ENCODE results near the gene C8B. TPM values are rescaled to one million over a fixed set of nuclear protein-coding genes. Genes with fewer than 3 reads are reported as not detected.

C8B gene
- total RNA-seq, 1 experiment from 2014 or later: not detected

- no peak overlapping the region for H3K18ac ChIP-seq (ENCODE audit: insufficient read length, low read depth, low read length)
- H3K79me1 ChIP-seq (ENCODE audit: insufficient read depth, low read depth, low read length, poor library complexity, severe bottlenecking): no peaks in the 10 kb centered on the region
- WGBS (ENCODE audit: extremely low coverage, insufficient read length, low lambda C conversion rate): no CpG with 5 or more reads among the region's 4 CpGs
- H4K8ac ChIP-seq (replicated peaks; ENCODE audit: insufficient read length, low read depth, low read length): no peak overlapping the region
- no peak overlapping the region for H2BK15ac ChIP-seq (ENCODE audit: low read depth, low read length)
- no peak overlapping the region for H2BK5ac ChIP-seq (ENCODE audit: insufficient read length, low read length)
- H3K4ac ChIP-seq (ENCODE audit: low read depth, low read length): no peak overlapping the region
- no peak overlapping the region for H3K14ac ChIP-seq (ENCODE audit: insufficient read depth, low read length)
- H3K23ac ChIP-seq (ENCODE audit: insufficient read length, low read depth, low read length): no peak overlapping the region
- no peak overlapping the region for H4K5ac ChIP-seq (ENCODE audit: insufficient read length, low read depth, low read length)
- no peak overlapping the region for H3K9ac ChIP-seq (ENCODE audit: extremely low read depth, insufficient read length, low read length)
- no peaks in the 10 kb centered on the region for H3K9me3 ChIP-seq (ENCODE audit: control insufficient read depth, low read depth, low read length)
- no peak overlapping the region for H3T11ph ChIP-seq (ENCODE audit: low read length)
- H4K20me1 ChIP-seq (ENCODE audit: control insufficient read depth, insufficient read depth, insufficient read length): no peaks in the 10 kb centered on the region
- H2BK12ac ChIP-seq (ENCODE audit: insufficient read length, low read depth, low read length): no peak overlapping the region
- DNase-seq: no peak
- no peak overlapping the region for H2BK20ac ChIP-seq (ENCODE audit: low read depth, low read length, poor library complexity, severe bottlenecking)
- no peaks in the 10 kb centered on the region for H3K4me1 ChIP-seq (ENCODE audit: insufficient read depth, low read length)
- no peak overlapping the region for H2BK120ac ChIP-seq (ENCODE audit: low read depth, low read length, poor library complexity, severe bottlenecking)
- H3K27ac ChIP-seq (ENCODE audit: insufficient read length, low read depth, low read length): no peak overlapping the region
- H3K27me3 Mint-ChIP-seq (ENCODE audit: low read depth): peaks cover 7% of the 10 kb centered on the region
- no peak overlapping the region for H3K27ac Mint-ChIP-seq
- TF ChIP-seq CTCF (conservative IDR thresholded peaks at IDR 0.05): no peak
- H2AK5ac ChIP-seq (ENCODE audit: insufficient read length, low read length): no peak overlapping the region
- no peak overlapping the region for H3K4me3 Mint-ChIP-seq
- H3K79me2 ChIP-seq (ENCODE audit: insufficient read depth, low read length): no peaks in the 10 kb centered on the region
- no peak overlapping the region for H3K4me2 ChIP-seq (ENCODE audit: insufficient read depth, insufficient read length, low read length)
- no peaks in the 10 kb centered on the region; a peak in 1 of 5 replicates for H3K9me3 Mint-ChIP-seq
- peaks cover 10 to 13% of the 10 kb centered on the region in 2 experiments for H3K4me1 Mint-ChIP-seq
- H2AFZ ChIP-seq (ENCODE audit: low read length): no peak overlapping the region
- no peaks in the 10 kb centered on the region for H3K27me3 ChIP-seq (ENCODE audit: insufficient read depth, low read length)
- H3K56ac ChIP-seq (ENCODE audit: insufficient read length, low read depth, low read length): no peak overlapping the region
- H4K91ac ChIP-seq (ENCODE audit: insufficient read length, low read depth, low read length): no peak overlapping the region
- no peaks in the 10 kb centered on the region for H3K23me2 ChIP-seq (ENCODE audit: insufficient read length, low read depth, low read length, poor library complexity, severe bottlenecking)
- H3K36me3 Mint-ChIP-seq (ENCODE audit: insufficient read depth in 1 of 3, low read depth in 3 of 3): no peaks in the 10 kb centered on the region
These were observed 49.9 kb downstream of the C8B start for GRCh38 chr1:56915960-56916359.

All from H9 (cell line).